Colonic mucosa (tissue), 4 donors: ENCODE measurements around the gene ARID1B. TPM values are rescaled to one million over a fixed set of nuclear protein-coding genes. Genes with fewer than 3 reads are reported as not detected.

Source experiments
- DNase-seq: peaks from one replicate; pipeline ENCODE4 v3.0.0-alpha.2; 2020
- H3K27ac ChIP-seq: fragments of 200-600 bp; one replicate; pipeline ENCODE4 v1.8.0; 2021
- H3K27me3 ChIP-seq: fragments of 200-600 bp; one replicate; pipeline ENCODE4 v1.8.0; 2021
- H3K36me3 ChIP-seq: fragments of 200-600 bp; one replicate; pipeline ENCODE4 v1.8.0; 2021
- H3K4me1 ChIP-seq: fragments of 200-600 bp; one replicate; pipeline ENCODE4 v1.8.0; 2021; ENCODE audit warnings: mild to moderate bottlenecking
- H3K4me3 ChIP-seq: fragments of 200-600 bp; one replicate; pipeline ENCODE4 v1.8.0; 2021
- H3K9ac ChIP-seq, 2 donors: one replicate each; pipeline ENCODE4 v1.7.0; 2013; ENCODE audit warnings: control low read depth in 2 of 2, low read depth in 2 of 2, low read length in 2 of 2
- H3K9me3 ChIP-seq: fragments of 200-600 bp; one replicate; pipeline ENCODE4 v1.8.0; 2021
- CTCF ChIP-seq: fragments of 200-600 bp; IDR thresholded peaks from one replicate; pipeline ENCODE4 v1.8.0; 2022; ENCODE audit warnings: antibody characterized with exemption, mild to moderate bottlenecking
- intact Hi-C: fragments of 100-400 bp; cut with DNase I; formaldehyde crosslinking; loops from one replicate; pipeline ENCODE4 v1.14.1; 2022
- total RNA-seq, 2 donors: library from RNA; stranded (reverse); fragmentation: NEBNext Ultra II Directional in 1 of 2; extraction: Animal tissue kit (Norgen Biotek cat#: 25700) in 1 of 2; gene quantifications; one replicate each; pipeline ENCODE4 v1.2.1, GENCODE V29; 2021
- donor health status: healthy.
- donor health status: DM: no; HTN: no; CAD: no.
- donor health status: DM: no; HTN: no; CAD: no.

Gene ARID1B
- total RNA-seq, 2 donors from 2014 or later: 61.3 to 71.5 TPM

- Histone ChIP-seq H3K36me3 (no peaks in the 10 kb centered on the region), H3K4me3 (no peak overlapping the region), H3K9ac (no peak overlapping the region), H3K27ac (peak overlapping the region; percentile 99), H3K27me3 (no peaks in the 10 kb centered on the region), H3K4me1 (no peaks in the 10 kb centered on the region), H3K9me3 (no peaks in the 10 kb centered on the region)
- intact Hi-C loops: loop anchor here (5.0 kb wide), 1 partner anchor 332 kb away; no protein-coding TSS in a partner anchor
- no peak for TF ChIP-seq CTCF
- DNase-seq: no peak
Observed at GRCh38 chr6:157019733-157020132, 242.6 kb downstream of the ARID1B start.

GRCh38 chr6:157020398-157020797 is 243.2 kb downstream of the ARID1B start:
- Histone ChIP-seq H3K9me3 (no peaks in the 10 kb centered on the region), H3K27ac (peak overlapping the region; percentile 99), H3K9ac (peak overlapping the region in 1 of 2 donors; percentile 83), H3K36me3 (no peaks in the 10 kb centered on the region), H3K27me3 (no peaks in the 10 kb centered on the region), H3K4me3 (peak overlapping the region; percentile 63), H3K4me1 (no peaks in the 10 kb centered on the region)
- intact Hi-C loops: loop anchor here (5.0 kb wide), 1 partner anchor 333 kb away; no protein-coding TSS in a partner anchor
- no peak for DNase-seq
- no peak for TF ChIP-seq CTCF

- H3K4me1 ChIP-seq: no peaks in the 10 kb centered on the region
- intact Hi-C loops: loop anchor here (5.0 kb wide), 1 partner anchor 334 kb away; no protein-coding TSS in a partner anchor
- peak overlapping the region; percentile 83 to 92 for H3K9ac ChIP-seq
- peak overlapping the region; percentile 63 for H3K4me3 ChIP-seq
- H3K36me3 ChIP-seq: no peaks in the 10 kb centered on the region
- no peaks in the 10 kb centered on the region for H3K27me3 ChIP-seq
- DNase-seq: peak; percentile 62
- no peaks in the 10 kb centered on the region for H3K9me3 ChIP-seq
- no peak for TF ChIP-seq CTCF
- H3K27ac ChIP-seq: peak overlapping the region; percentile 99
Observed at GRCh38 chr6:157020881-157021343, 243.7 kb downstream of the ARID1B start.

- Histone ChIP-seq H3K9me3 (no peaks in the 10 kb centered on the region), H3K4me1 (no peaks in the 10 kb centered on the region), H3K27me3 (no peaks in the 10 kb centered on the region), H3K36me3 (no peaks in the 10 kb centered on the region), H3K9ac (peak overlapping the region; percentile 83 to 92), H3K27ac (peak overlapping the region; percentile 99), H3K4me3 (peak overlapping the region; percentile 63)
- intact Hi-C loops: loop anchor here (5.0 kb wide), 1 partner anchor 334 kb away; no protein-coding TSS in a partner anchor
- DNase-seq: peak; percentile 93
- TF ChIP-seq CTCF: peak; percentile 29
Observed at GRCh38 chr6:157021344-157021992, 244.3 kb downstream of the ARID1B start.

GRCh38 chr6:157021993-157022740 is 245.0 kb downstream of the ARID1B start:
- peak; percentile 88 for DNase-seq
- Histone ChIP-seq H3K27ac (peak overlapping the region; percentile 99), H3K4me1 (no peaks in the 10 kb centered on the region), H3K4me3 (peak overlapping the region; percentile 63), H3K27me3 (no peaks in the 10 kb centered on the region), H3K9me3 (no peaks in the 10 kb centered on the region), H3K36me3 (no peaks in the 10 kb centered on the region), H3K9ac (peak overlapping the region; percentile 83 to 92)
- intact Hi-C loops: loop anchor here (5.0 kb wide), 1 partner anchor 335 kb away; no protein-coding TSS in a partner anchor
- TF ChIP-seq CTCF: no peak
